Subcutaneous abdominal adipose tissue (tissue), 5 donors: ENCODE results near the gene SELENOM.
A peak's percentile ranks its signal among the peaks of the same experiment; 100 is the strongest.

ENCODE experiments used
- H3K27ac ChIP-seq: one replicate; pipeline ENCODE4 v1.7.0; 2013; ENCODE audit warnings: low read depth, mild to moderate bottlenecking, inconsistent platforms, low read length, moderate library complexity
- H3K27me3 ChIP-seq, 5 donors: one replicate each; pipeline ENCODE4 v1.7.0; 2013; ENCODE audit warnings: low read length in 5 of 5, inconsistent platforms in 1 of 5; ENCODE audit not compliant: control insufficient read depth in 5 of 5, insufficient read depth in 4 of 5
- H3K36me3 ChIP-seq, 5 donors: one replicate each; pipeline ENCODE4 v1.7.0; 2013; ENCODE audit warnings: low read length in 5 of 5; ENCODE audit not compliant: control insufficient read depth in 5 of 5, insufficient read depth in 5 of 5
- H3K4me1 ChIP-seq, 5 donors: one replicate each; pipeline ENCODE4 v1.7.0; 2013; ENCODE audit warnings: low read length in 5 of 5, mild to moderate bottlenecking in 3 of 5, moderate library complexity in 1 of 5; ENCODE audit not compliant: control insufficient read depth in 5 of 5, insufficient read depth in 5 of 5
- H3K4me3 ChIP-seq, 5 donors: one replicate each; pipeline ENCODE4 v1.7.0; 2013; ENCODE audit warnings: low read length in 5 of 5, low read depth in 1 of 5
- H3K9ac ChIP-seq, 5 donors: one replicate each; pipeline ENCODE4 v1.7.0; 2013; ENCODE audit warnings: low read length in 5 of 5, mild to moderate bottlenecking in 4 of 5, moderate library complexity in 3 of 5
- H3K9me3 ChIP-seq, 5 donors: one replicate each; pipeline ENCODE4 v1.7.0; 2013; ENCODE audit warnings: low read length in 5 of 5; ENCODE audit not compliant: control insufficient read depth in 5 of 5
- donor health status: healthy.
- donor health status: healthy.
- donor health status: healthy.
- donor health status: healthy.
- donor health status: healthy.

The SELENOM gene

GRCh38 chr22:31086703-31087330 lies 20.6 kb downstream of the SELENOM start:
- no peaks in the 10 kb centered on the region for H3K27me3 ChIP-seq
- peak overlapping the region in 2 of 5 donors; percentile 9 to 35 for H3K9ac ChIP-seq
- peaks cover 0 to 55% (median 53%) of the 10 kb centered on the region in 5 donors for H3K36me3 ChIP-seq
- H3K9me3 ChIP-seq = no peaks in the 10 kb centered on the region
- peaks cover 14 to 71% (median 53%) of the 10 kb centered on the region in 5 donors for H3K4me1 ChIP-seq
- H3K4me3 ChIP-seq = no peak overlapping the region
- peak overlapping the region; percentile 89 for H3K27ac ChIP-seq

GRCh38 chr22:31085928-31086327 lies 21.4 kb downstream of the SELENOM start:
- peak overlapping the region in 3 of 5 donors; percentile 35 to 94 (median 78) for H3K9ac ChIP-seq
- no peaks in the 10 kb centered on the region for H3K9me3 ChIP-seq
- H3K4me1 ChIP-seq = peaks cover 14 to 78% (median 60%) of the 10 kb centered on the region in 5 donors
- H3K4me3 ChIP-seq = peak overlapping the region in 2 of 5 donors; percentile 79 to 91
- no peaks in the 10 kb centered on the region for H3K27me3 ChIP-seq
- H3K27ac ChIP-seq = peak overlapping the region; percentile 89
- H3K36me3 ChIP-seq = peaks cover 0 to 46% (median 44%) of the 10 kb centered on the region in 5 donors

- Histone ChIP-seq H3K4me1 (peaks cover 16 to 83% (median 65%) of the 10 kb centered on the region in 5 donors), H3K27ac (peak overlapping the region; percentile 89), H3K9ac (peak overlapping the region in 4 of 5 donors; percentile 69 to 94 (median 79)), H3K27me3 (no peaks in the 10 kb centered on the region), H3K4me3 (peak overlapping the region; percentile 45 to 91 (median 77)), H3K36me3 (peaks cover 0 to 42% (median 39%) of the 10 kb centered on the region in 5 donors), H3K9me3 (no peaks in the 10 kb centered on the region)
Measured at GRCh38 chr22:31085493-31085824, 21.9 kb downstream of the SELENOM start.

- H3K9me3 ChIP-seq = no peaks in the 10 kb centered on the region
- H3K36me3 ChIP-seq = peaks cover 0 to 38% (median 34%) of the 10 kb centered on the region in 5 donors
- peak overlapping the region; percentile 68 to 91 (median 79) for H3K4me3 ChIP-seq
- H3K9ac ChIP-seq = peak overlapping the region in 4 of 5 donors; percentile 69 to 94 (median 79)
- peaks cover 17 to 85% (median 68%) of the 10 kb centered on the region in 5 donors for H3K4me1 ChIP-seq
- H3K27me3 ChIP-seq = no peaks in the 10 kb centered on the region
- H3K27ac ChIP-seq = peak overlapping the region; percentile 89
Measured at GRCh38 chr22:31084811-31085492, 22.4 kb downstream of the SELENOM start.

- Histone ChIP-seq H3K9me3 (no peaks in the 10 kb centered on the region), H3K36me3 (peaks cover 0 to 30% (median 27%) of the 10 kb centered on the region in 5 donors), H3K9ac (peak overlapping the region; percentile 44 to 94 (median 69)), H3K27ac (peak overlapping the region; percentile 89), H3K27me3 (no peaks in the 10 kb centered on the region), H3K4me3 (peak overlapping the region; percentile 68 to 91 (median 79)), H3K4me1 (peaks cover 17 to 82% (median 67%) of the 10 kb centered on the region in 5 donors)
Measured at GRCh38 chr22:31083923-31084810, 23.2 kb downstream of the SELENOM start.

GRCh38 chr22:31083377-31083768 lies 24.0 kb downstream of the SELENOM start:
- H3K27ac ChIP-seq = peak overlapping the region; percentile 89
- peaks cover 0 to 22% (median 19%) of the 10 kb centered on the region in 5 donors for H3K36me3 ChIP-seq
- H3K9me3 ChIP-seq = no peaks in the 10 kb centered on the region
- peak overlapping the region; percentile 68 to 91 (median 79) for H3K4me3 ChIP-seq
- peak overlapping the region in 4 of 5 donors; percentile 52 to 84 (median 66) for H3K9ac ChIP-seq
- H3K4me1 ChIP-seq = peaks cover 17 to 75% (median 60%) of the 10 kb centered on the region in 5 donors
- no peaks in the 10 kb centered on the region for H3K27me3 ChIP-seq

- Histone ChIP-seq H3K36me3 (peaks cover 0 to 16% (median 13%) of the 10 kb centered on the region in 5 donors), H3K27me3 (no peaks in the 10 kb centered on the region), H3K4me3 (peak overlapping the region; percentile 77 to 91 (median 80)), H3K9me3 (no peaks in the 10 kb centered on the region), H3K4me1 (peaks cover 17 to 69% (median 60%) of the 10 kb centered on the region in 5 donors), H3K9ac (peak overlapping the region; percentile 80 to 90 (median 81)), H3K27ac (peak overlapping the region; percentile 89)
Measured at GRCh38 chr22:31082606-31083376, 24.6 kb downstream of the SELENOM start.

- Histone ChIP-seq H3K27me3 (no peaks in the 10 kb centered on the region), H3K36me3 (peaks cover 0 to 11% (median 6%) of the 10 kb centered on the region in 5 donors)
Measured at GRCh38 chr22:31081963-31082605, 25.3 kb downstream of the SELENOM start.

More at GRCh38 chr22:31081963-31082605, 25.3 kb downstream of the SELENOM start:
- H3K27ac ChIP-seq = peak overlapping the region; percentile 89
- peak overlapping the region; percentile 80 to 90 (median 81) for H3K9ac ChIP-seq
- H3K9me3 ChIP-seq = no peaks in the 10 kb centered on the region
- H3K4me3 ChIP-seq = peak overlapping the region; percentile 77 to 91 (median 80)
- H3K4me1 ChIP-seq = peaks cover 17 to 65% (median 60%) of the 10 kb centered on the region in 5 donors
